Measurements from ENCODE around the gene NXPH4. TPM values are rescaled to one million over a fixed set of nuclear protein-coding genes. Genes with fewer than 3 reads are reported as not detected.

Gene NXPH4
- total RNA-seq, 4 donors from 2014 or later: not detected

DNA sequence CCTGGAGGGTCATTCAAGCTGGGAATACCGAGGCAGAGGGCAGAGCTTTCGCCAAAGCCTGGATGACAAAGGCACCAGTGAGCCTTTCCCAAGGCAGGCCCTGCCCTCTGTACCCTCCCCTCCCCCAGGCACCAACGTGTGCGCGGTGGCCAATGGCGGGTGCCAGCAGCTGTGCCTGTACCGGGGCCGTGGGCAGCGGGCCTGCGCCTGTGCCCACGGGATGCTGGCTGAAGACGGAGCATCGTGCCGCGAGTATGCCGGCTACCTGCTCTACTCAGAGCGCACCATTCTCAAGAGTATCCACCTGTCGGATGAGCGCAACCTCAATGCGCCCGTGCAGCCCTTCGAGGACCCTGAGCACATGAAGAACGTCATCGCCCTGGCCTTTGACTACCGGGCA, 31.2 kb upstream of the NXPH4 start:
- H3K27ac ChIP-seq: no peak overlapping the region
- no peak for ATAC-seq
- no peak for TF ChIP-seq POLR2A (IDR thresholded peaks at IDR 0.05)
- TF ChIP-seq, protein P1, sequence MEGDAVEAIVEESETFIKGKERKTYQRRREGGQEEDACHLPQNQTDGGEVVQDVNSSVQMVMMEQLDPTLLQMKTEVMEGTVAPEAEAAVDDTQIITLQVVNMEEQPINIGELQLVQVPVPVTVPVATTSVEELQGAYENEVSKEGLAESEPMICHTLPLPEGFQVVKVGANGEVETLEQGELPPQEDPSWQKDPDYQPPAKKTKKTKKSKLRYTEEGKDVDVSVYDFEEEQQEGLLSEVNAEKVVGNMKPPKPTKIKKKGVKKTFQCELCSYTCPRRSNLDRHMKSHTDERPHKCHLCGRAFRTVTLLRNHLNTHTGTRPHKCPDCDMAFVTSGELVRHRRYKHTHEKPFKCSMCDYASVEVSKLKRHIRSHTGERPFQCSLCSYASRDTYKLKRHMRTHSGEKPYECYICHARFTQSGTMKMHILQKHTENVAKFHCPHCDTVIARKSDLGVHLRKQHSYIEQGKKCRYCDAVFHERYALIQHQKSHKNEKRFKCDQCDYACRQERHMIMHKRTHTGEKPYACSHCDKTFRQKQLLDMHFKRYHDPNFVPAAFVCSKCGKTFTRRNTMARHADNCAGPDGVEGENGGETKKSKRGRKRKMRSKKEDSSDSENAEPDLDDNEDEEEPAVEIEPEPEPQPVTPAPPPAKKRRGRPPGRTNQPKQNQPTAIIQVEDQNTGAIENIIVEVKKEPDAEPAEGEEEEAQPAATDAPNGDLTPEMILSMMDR (IDR thresholded peaks at IDR 0.05 in 4 of 5, conservative IDR thresholded peaks at IDR 0.05 in 1 of 5): no peak
- intact Hi-C loops (cut with DNase I; ENCODE audit: low total_unique reads) (no loop called here), in situ Hi-C loops (cut with MboI; ENCODE audit: low sequenced_read_pairs in 4 of 4) (loop anchor here in 1 of 4 donors (10.0 kb wide), 1 partner anchor 121 kb away; no protein-coding TSS in a partner anchor)
- no peak overlapping the region for H3K4me3 ChIP-seq
- no peaks in the 10 kb centered on the region for H3K9me3 ChIP-seq
- H3K27me3 ChIP-seq: no peaks in the 10 kb centered on the region
- H3K36me3 ChIP-seq: no peaks in the 10 kb centered on the region
- H3K4me1 ChIP-seq: no peaks in the 10 kb centered on the region
- DNase-seq: no peak

DNA sequence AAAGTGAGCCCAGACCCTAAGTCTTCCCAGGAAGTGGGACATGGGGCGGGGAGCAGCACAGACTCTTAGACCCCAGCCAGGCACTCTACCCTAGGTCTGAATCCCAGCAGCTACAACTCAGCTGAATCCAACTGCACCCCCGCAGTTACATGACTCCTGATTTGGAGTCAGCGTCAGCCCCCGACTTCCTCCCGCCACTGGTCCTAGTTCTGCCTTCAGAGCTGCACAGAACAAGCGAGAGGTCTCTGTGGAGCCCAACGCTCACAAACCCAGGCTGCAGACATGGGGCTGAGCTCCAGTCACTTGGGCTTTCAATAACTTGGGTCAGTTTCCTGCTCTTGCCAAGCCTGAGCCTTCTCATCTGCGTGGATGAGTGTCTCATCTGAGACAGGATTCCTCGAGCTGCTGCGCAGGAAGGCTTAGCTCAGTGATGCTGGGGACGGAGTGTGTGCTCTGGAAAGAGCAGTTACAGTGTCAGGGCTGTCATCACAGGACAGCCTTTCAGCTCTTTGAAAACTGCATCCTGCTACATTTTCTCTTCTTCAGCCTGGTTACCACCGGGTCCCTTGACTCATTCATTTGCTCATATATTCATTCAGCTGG, 30.6 kb upstream of the NXPH4 start:
- Histone ChIP-seq H3K27ac (no peak overlapping the region), H3K36me3 (no peaks in the 10 kb centered on the region), H3K4me3 (no peak overlapping the region), H3K9me3 (no peaks in the 10 kb centered on the region), H3K27me3 (no peaks in the 10 kb centered on the region), H3K4me1 (no peaks in the 10 kb centered on the region)
- in situ Hi-C loops (cut with MboI; ENCODE audit: low sequenced_read_pairs in 4 of 4): loop anchor here in 1 of 4 donors (10.0 kb wide), 1 partner anchor 121 kb away; no protein-coding TSS in a partner anchor
- intact Hi-C loops (cut with DNase I; ENCODE audit: low total_unique reads): no loop called here
- ATAC-seq: no peak
- no peak for DNase-seq
- TF ChIP-seq, protein P1 (IDR thresholded peaks at IDR 0.05 in 4 of 5, conservative IDR thresholded peaks at IDR 0.05 in 1 of 5): no peak
- no peak for TF ChIP-seq POLR2A (IDR thresholded peaks at IDR 0.05)

- Histone ChIP-seq H3K4me1 (no peaks in the 10 kb centered on the region), H3K9me3 (no peaks in the 10 kb centered on the region), H3K4me3 (no peak overlapping the region), H3K27ac (no peak overlapping the region), H3K36me3 (no peaks in the 10 kb centered on the region), H3K27me3 (no peaks in the 10 kb centered on the region)
- intact Hi-C loops (cut with DNase I; ENCODE audit: low total_unique reads) (no loop called here), in situ Hi-C loops (cut with MboI; ENCODE audit: low sequenced_read_pairs in 4 of 4) (loop anchor here in 1 of 4 donors (10.0 kb wide), 1 partner anchor 123 kb away; no protein-coding TSS in a partner anchor)
- ATAC-seq: no peak
- TF ChIP-seq POLR2A (IDR thresholded peaks at IDR 0.05): no peak
- TF ChIP-seq, protein P1 (IDR thresholded peaks at IDR 0.05 in 4 of 5, conservative IDR thresholded peaks at IDR 0.05 in 1 of 5): no peak
- DNase-seq: no peak
Observed at GRCh38 chr12:57187222-57188089, 29.1 kb upstream of the NXPH4 start.

GRCh38 chr12:57188090-57188425, 28.5 kb upstream of the NXPH4 start:
- Histone ChIP-seq H3K27ac (no peak overlapping the region), H3K36me3 (no peaks in the 10 kb centered on the region), H3K9me3 (no peaks in the 10 kb centered on the region), H3K27me3 (no peaks in the 10 kb centered on the region), H3K4me3 (no peak overlapping the region), H3K4me1 (no peaks in the 10 kb centered on the region)
- in situ Hi-C loops (cut with MboI; ENCODE audit: low sequenced_read_pairs in 4 of 4): loop anchor here in 1 of 4 donors (10.0 kb wide), 1 partner anchor 123 kb away; no protein-coding TSS in a partner anchor
- TF ChIP-seq, protein P1 (IDR thresholded peaks at IDR 0.05 in 4 of 5, conservative IDR thresholded peaks at IDR 0.05 in 1 of 5): no peak
- no peak for TF ChIP-seq POLR2A (IDR thresholded peaks at IDR 0.05)
- intact Hi-C loops (cut with DNase I; ENCODE audit: low total_unique reads): no loop called here
- DNase-seq (no peak), ATAC-seq (no peak)

Measured in gastrocnemius medialis (tissue), 4 donors.